Ovary (tissue), 3 donors: Measurements from ENCODE around the gene EPB41L4B.

Experiments
- POLR2A ChIP-seq: fragments of 450-650 bp; IDR thresholded peaks from one replicate; pipeline ENCODE4 v1.6.1; 2017; ENCODE audit warnings: antibody characterized with exemption, mild to moderate bottlenecking, moderate library complexity
- TF ChIP-seq, protein P1 (sequence below), 3 donors: fragments of 450-650 bp in 2 of 3; fragments of 200-600 bp in 1 of 3; IDR thresholded peaks; one replicate each; pipeline versions ENCODE4 v1.5.1 to v1.8.0; 2016 to 2022; ENCODE audit warnings: antibody characterized with exemption in 3 of 3, mild to moderate bottlenecking in 1 of 3
- donor health status: DM: no; HTN: no; CAD: no.

- TF ChIP-seq, protein P1, sequence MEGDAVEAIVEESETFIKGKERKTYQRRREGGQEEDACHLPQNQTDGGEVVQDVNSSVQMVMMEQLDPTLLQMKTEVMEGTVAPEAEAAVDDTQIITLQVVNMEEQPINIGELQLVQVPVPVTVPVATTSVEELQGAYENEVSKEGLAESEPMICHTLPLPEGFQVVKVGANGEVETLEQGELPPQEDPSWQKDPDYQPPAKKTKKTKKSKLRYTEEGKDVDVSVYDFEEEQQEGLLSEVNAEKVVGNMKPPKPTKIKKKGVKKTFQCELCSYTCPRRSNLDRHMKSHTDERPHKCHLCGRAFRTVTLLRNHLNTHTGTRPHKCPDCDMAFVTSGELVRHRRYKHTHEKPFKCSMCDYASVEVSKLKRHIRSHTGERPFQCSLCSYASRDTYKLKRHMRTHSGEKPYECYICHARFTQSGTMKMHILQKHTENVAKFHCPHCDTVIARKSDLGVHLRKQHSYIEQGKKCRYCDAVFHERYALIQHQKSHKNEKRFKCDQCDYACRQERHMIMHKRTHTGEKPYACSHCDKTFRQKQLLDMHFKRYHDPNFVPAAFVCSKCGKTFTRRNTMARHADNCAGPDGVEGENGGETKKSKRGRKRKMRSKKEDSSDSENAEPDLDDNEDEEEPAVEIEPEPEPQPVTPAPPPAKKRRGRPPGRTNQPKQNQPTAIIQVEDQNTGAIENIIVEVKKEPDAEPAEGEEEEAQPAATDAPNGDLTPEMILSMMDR (IDR thresholded peaks at IDR 0.05), result no peak
- no peak for TF ChIP-seq POLR2A
These were observed 44.1 kb downstream of the EPB41L4B start for GRCh38 chr9:109276469-109277440.
